ENCODE results near the gene PTCD1.

PTCD1 gene

DNA sequence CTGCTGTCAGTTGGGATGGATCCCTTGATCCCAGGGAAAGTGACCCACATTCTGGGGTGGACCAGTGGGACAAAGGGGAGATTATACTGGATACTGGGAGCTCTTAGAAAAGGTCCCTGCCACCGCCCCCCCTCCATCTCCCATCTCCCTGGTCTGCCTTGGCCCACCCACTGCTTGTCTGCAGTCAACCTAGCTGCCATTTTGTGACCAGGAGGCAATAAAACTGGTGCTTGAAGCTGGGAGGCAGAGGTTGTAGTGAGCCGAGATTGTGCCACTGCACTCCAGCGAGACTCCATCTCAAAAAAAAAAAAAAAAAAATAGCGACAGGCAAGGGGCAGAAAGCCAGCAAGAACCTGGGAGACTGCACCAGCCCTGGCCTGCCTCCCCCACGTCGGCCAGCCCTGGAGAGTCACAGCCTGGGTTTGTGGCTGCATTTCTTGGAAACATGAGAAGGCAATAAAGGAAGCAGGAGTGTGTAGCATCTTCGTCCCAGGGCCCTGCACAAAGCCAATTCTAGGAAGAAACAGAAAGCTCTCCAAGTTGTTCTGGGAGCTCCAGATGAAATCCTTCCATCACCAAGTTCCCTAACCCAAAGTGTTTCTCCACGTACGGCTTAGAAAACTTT, 68.7 kb downstream of the PTCD1 start:
- DNase-seq (ENCODE audit: low read depth in 2 of 2): no peak

GRCh38 chr7:99368750-99369389, 69.7 kb downstream of the PTCD1 start:
- no peak for DNase-seq (ENCODE audit: low read depth in 2 of 2)
